Gastroesophageal sphincter (tissue), 3 donors: ENCODE measurements around the gene HEATR1.

Source experiments
- POLR2A ChIP-seq, 2 donors: fragments of 450-650 bp; IDR thresholded peaks; one replicate each; pipeline ENCODE4 v1.6.1; 2017; ENCODE audit warnings: antibody characterized with exemption in 2 of 2, mild to moderate bottlenecking in 2 of 2, moderate library complexity in 1 of 2
- TF ChIP-seq, protein P1 (sequence below), 4 experiments: fragments of 200-600 bp in 2 of 4; fragments of 450-650 bp in 2 of 4; sonication (generic) in 1 of 4; IDR thresholded peaks; one replicate each; pipeline ENCODE4 v1.5.1; 2017 to 2019; ENCODE audit warnings: antibody characterized with exemption in 4 of 4, mild to moderate bottlenecking in 2 of 4, moderate library complexity in 2 of 4

DNA sequence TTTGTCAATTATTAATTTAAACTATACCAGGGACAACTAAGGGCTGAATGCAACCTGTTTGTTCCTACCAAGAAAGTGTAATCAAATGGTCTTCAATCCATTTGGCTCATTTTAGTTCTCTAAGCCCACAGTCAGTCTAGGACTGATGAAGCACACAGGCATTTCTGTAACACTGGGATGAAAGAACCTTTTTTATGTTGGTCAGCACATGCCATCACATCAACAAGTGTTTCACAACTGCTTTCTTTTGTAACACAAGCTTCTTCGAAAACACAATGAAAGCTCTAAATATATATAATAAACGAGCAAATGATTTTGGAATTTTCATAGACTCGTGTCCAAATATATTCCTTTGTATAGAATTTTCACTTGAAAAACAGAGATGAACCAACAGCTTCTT is 28.8 kb downstream of the HEATR1 start:
- TF ChIP-seq, protein P1, sequence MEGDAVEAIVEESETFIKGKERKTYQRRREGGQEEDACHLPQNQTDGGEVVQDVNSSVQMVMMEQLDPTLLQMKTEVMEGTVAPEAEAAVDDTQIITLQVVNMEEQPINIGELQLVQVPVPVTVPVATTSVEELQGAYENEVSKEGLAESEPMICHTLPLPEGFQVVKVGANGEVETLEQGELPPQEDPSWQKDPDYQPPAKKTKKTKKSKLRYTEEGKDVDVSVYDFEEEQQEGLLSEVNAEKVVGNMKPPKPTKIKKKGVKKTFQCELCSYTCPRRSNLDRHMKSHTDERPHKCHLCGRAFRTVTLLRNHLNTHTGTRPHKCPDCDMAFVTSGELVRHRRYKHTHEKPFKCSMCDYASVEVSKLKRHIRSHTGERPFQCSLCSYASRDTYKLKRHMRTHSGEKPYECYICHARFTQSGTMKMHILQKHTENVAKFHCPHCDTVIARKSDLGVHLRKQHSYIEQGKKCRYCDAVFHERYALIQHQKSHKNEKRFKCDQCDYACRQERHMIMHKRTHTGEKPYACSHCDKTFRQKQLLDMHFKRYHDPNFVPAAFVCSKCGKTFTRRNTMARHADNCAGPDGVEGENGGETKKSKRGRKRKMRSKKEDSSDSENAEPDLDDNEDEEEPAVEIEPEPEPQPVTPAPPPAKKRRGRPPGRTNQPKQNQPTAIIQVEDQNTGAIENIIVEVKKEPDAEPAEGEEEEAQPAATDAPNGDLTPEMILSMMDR (IDR thresholded peaks at IDR 0.05) = no peak
- TF ChIP-seq POLR2A (IDR thresholded peaks at IDR 0.05) = no peak
